G401 (cell line): Measurements from ENCODE around the gene ZNF547. TPM values are rescaled to one million over a fixed set of nuclear protein-coding genes. Genes with fewer than 3 reads are reported as not detected.

Experiments used
- DNase-seq: peaks from one replicate; pipeline ENCODE4 v3.0.0-alpha.2; 2015; ENCODE audit warnings: low spot score
- in situ Hi-C: cut with HindIII; loops from 2 replicates; pipeline ENCODE4 v1.10.0; 2016; ENCODE audit warnings: low sequenced_read_pairs, mixed read lengths
- total RNA-seq: library from RNA; depleted of rRNA; stranded (reverse); fragments of >200 nt; shearing (Covaris generic); gene quantifications from 2 replicates; pipeline ENCODE4 v1.2.3, GENCODE V29; 2014; rRNA removed

ZNF547 gene
- 0.68 and 1.7 TPM in 2 replicates for total RNA-seq

- in situ Hi-C loops = no loop called here
Observed at GRCh38 chr19:57362997-57363687, at the start of gene ZNF547, which contains the start of gene TRAPPC2B. Gene ZNF547 (plus strand): TSS chr19:57363551. CDS start chr19:57368556, 5,005 bp downstream. Gene TRAPPC2B (plus strand): TSS chr19:57363551. CDS start chr19:57364834, 1,283 bp downstream.

DNA sequence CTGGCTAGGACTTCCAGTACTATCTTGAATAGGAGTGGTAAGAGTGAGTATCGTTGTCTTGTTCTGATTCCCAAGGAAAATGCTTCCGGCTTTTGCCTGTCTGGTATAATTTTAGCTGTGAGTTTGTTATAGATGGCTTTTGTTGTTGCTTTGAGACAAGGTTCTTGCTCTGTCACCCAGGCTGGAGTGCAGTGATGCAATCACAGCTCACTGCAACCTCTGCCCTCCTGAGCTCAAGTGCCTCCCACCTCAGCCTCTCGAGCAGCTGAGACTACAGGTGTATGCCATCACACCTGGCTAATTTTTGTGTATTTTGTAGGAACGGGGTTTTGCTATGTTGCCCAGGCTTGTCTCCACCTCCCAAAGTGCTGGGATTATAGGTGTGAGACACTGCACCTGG is 49.2 kb upstream of the ZNF547 start:
- in situ Hi-C loops = no loop called here

More at GRCh38 chr19:57362997-57363687, at the start of gene ZNF547, which contains the start of gene TRAPPC2B:
- DNase-seq = peak; percentile 100

GRCh38 chr19:57317503-57317902 is 45.8 kb upstream of the ZNF547 start:
- DNase-seq = peak; percentile 45
- in situ Hi-C loops = no loop called here

More for the DNA sequence above, 49.2 kb upstream of the ZNF547 start:
- DNase-seq = no peak

DNA sequence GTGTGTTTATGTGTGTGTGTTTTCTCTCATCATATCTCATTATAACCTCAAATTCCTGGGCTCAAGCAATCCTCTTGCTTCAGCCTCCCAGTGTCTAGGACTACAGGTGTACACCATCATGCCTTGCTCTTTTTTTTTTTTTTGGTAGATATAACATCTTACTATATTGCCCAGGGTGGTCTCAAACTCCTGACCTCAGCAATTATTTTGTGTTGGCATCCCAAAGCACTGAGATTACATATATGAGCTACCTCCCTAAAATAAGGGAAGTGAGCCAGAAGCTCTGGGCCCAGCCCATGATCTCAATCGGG is 43.5 kb upstream of the ZNF547 start:
- DNase-seq = no peak
- in situ Hi-C loops = no loop called here

GRCh38 chr19:57320180-57321084 is 42.9 kb upstream of the ZNF547 start, which contains the start of gene ZNF543:
Gene ZNF543 (plus strand): TSS chr19:57320472. CDS start chr19:57320854, 382 bp downstream.
- peak; percentile 97 for DNase-seq
- in situ Hi-C loops = no loop called here

- DNase-seq = no peak
- in situ Hi-C loops = no loop called here
Observed at GRCh38 chr19:57321116-57321515, 42.2 kb upstream of the ZNF547 start.

GRCh38 chr19:57321751-57322150 is 41.6 kb upstream of the ZNF547 start:
- no peak for DNase-seq
- in situ Hi-C loops = no loop called here

GRCh38 chr19:57324992-57325391 is 38.4 kb upstream of the ZNF547 start:
- DNase-seq = no peak
- in situ Hi-C loops = no loop called here

DNA sequence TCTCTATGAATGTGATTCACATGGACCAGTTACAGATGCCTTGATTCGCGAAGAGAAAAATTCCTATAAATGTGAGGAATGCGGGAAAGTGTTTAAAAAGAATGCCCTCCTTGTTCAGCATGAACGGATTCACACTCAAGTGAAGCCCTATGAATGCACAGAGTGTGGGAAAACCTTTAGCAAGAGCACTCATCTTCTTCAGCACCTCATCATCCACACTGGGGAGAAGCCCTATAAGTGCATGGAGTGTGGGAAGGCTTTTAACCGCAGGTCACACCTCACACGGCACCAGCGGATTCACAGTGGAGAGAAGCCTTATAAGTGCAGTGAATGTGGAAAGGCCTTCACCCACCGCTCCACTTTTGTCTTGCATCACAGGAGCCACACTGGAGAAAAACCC is 35.4 kb upstream of the ZNF547 start:
- DNase-seq = no peak
- in situ Hi-C loops = no loop called here

DNA sequence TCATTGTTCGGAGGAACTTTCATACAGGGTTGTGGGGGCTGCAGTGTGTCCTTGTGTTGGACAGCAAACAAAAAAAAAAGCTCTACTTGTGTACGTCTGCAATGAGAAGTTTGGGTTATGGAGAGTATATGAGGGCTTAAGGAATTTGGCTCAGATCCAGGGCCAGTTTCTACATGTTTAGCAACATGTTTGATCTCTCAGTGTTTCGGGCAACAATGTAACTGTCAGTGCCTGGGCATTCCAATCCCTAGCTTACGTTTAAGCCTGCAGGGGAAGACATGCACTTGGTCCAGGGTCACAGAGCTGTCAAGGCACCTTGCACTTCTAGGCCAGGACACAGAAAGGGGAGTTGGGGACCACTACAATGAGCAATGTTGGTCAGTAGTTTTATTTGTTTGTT is 29.2 kb upstream of the ZNF547 start:
- DNase-seq = no peak
- in situ Hi-C loops = no loop called here

DNA sequence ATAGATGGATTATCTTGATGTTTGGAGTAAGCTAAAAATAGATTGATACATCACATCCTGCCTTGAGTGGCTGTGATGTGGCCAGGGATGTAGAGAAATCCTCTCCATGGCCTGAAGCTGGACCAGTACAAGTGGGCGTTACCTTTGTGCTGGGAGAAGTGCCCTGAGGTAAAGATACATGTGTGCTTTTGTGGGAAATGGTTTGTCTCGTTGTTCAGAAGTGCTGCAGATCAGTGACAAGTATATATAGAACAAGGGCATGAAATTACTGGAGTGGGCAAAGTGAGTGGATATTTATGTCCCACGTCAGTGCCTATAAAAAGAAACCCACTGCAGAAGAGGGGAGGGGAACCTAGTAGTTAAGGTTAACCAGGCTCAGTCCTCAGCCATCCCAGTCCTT is 24.5 kb upstream of the ZNF547 start:
- DNase-seq = no peak
- in situ Hi-C loops = no loop called here

DNA sequence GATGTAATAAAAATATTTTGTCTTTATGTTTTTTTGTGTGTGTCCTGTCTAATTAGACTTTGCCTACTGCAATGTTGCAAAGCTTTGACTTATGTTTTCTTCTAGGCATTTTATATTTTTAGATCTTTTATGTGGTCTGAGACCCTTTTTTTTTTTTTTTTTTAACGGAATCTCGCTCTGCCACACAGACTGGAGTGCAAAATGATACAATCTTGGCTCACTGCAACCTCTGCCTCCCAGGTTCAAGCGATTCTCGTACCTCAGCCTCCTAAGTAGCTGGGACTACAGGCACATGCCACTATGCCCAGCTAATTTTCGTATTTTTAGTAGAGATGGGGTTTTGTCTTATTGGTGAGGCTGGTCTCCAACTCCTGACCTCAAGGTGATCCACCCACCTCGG is 20.8 kb upstream of the ZNF547 start:
- in situ Hi-C loops = no loop called here
- DNase-seq = no peak

DNA sequence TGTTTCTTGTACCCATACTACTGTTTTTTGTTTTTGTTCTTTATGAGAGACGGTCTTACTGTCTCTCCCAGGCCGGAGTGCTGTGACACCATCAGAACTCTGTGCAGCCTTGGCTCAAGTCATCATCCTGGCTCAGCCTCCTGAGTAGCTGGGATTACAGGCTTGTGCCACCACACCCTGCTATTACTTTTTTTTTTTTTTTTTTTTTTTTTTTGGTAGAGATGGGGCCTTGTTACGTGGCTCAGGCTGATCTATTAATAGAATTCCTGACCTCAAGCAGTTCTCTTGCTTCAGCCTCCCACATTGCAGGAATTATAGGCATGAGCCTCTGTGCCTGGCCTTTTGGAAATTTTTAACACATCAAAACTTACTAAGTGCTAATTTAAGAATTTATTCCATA is 15.2 kb upstream of the ZNF547 start:
- no peak for DNase-seq
- in situ Hi-C loops = no loop called here

DNA sequence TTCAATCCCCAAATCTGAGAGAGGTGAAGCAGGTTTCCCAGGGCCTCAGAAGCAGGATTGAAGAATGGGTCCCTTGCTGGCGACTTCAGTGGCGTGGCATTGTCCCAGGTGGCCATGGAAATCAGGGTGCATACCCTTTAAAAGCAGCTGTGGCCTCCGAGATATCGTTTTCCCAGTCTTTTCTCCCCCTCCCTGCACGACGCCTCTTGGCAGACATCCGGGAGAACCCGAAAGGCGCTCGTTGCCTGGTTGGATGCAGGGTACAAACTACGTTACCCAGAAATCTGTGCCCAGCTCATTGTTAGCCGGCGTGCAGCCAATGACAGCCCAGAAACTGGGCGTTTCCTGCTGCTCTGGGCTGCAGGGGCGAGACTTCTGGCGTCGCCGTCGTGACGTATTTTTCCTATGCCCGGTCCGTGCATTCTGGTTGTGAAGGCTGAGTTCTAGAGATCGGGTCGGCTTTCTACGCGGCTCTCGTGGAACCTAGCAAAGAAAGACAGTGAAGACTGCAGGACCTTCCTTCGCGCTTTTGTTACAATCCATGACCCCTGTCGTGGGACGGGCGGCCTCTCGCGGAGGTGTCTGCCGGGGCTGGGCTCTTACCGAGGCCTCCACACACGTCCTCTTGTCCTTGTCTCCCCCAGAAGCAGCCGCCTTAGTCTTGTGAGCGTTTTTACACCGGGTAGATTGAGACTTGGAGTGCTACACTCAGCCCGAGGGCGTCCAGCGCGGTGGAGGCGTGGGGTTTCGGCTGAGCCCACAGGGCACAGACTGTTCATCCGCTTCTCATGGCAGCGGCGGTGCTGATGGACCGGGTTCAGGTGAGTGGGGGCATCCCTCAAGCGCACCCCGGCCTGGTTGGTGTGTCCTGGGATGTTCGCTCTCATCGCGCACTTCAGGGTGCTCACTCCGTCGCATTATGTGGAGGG is 12.2 kb upstream of the ZNF547 start, which contains the start of gene ZNF304:
ZNF304 (plus strand) TSS at position 395 of the 929 bp plus-strand sequence; CDS start at position 789, 394 bp downstream.
- peak; percentile 99 for DNase-seq
- in situ Hi-C loops = no loop called here

- in situ Hi-C loops = no loop called here
- DNase-seq = no peak
Observed at GRCh38 chr19:57351867-57352266, 11.5 kb upstream of the ZNF547 start.

DNA sequence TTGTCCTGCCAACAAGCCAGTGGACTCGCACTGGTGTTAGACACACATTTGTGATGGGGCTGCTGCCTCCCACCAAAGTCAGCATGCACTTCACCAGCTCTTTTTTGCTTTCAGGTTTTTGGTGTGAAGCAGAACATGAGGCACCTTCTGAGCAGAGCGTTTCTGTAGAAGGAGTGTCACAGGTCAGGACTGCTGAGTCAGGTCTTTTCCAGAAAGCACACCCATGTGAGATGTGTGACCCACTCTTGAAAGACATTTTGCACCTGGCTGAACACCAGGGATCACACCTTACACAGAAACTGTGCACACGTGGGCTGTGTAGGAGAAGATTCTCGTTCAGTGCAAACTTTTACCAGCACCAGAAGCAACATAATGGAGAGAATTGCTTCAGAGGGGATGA is 7.4 kb upstream of the ZNF547 start:
- in situ Hi-C loops = no loop called here
- no peak for DNase-seq

GRCh38 chr19:57357406-57357805 is 5.9 kb upstream of the ZNF547 start:
- in situ Hi-C loops = no loop called here
- DNase-seq = no peak

GRCh38 chr19:57359300-57359699 is 4.1 kb upstream of the ZNF547 start:
- DNase-seq = no peak
- in situ Hi-C loops = no loop called here

GRCh38 chr19:57362419-57362818 is 932 bp upstream of the ZNF547 start:
- in situ Hi-C loops = no loop called here
- DNase-seq = no peak
